Measurements from ENCODE around the gene CDK18.

DNA sequence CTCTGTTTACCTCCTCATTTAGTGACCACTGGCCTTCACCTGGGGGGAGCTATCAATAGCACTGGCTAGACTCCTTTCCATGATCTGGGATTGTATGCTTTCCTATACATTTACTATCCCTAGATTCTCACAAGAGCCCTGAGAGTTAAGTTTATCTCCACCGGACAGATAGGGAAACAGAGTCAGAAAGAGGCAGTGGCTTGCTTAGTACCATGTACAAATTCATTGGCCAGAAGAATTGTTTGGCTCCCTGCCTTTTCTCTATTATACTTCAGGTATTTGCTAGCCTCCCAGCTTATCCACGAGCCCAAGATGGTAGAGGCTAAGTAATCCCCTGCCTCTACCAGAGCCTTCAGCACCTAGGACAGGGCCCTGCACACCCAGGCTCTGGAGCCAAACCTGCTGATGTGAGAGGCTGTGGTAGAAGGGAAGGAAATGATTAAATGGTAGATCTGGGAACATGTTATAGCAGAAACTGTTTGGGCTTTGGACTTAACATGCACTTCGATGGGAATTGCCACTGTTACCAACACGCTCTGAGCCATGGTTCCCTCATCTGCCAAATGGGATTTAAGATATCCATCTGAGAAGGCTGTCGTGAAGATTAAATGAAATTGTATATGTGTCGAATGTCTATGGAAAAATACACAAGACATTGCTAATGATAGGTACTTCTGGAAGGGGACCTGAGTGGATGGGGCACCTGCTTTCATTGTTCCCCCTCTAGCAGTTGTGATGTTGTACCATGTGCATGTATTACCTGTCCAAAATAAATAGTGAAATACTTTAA is 45.5 kb upstream of the CDK18 start:
- TF ChIP-seq, protein P1, sequence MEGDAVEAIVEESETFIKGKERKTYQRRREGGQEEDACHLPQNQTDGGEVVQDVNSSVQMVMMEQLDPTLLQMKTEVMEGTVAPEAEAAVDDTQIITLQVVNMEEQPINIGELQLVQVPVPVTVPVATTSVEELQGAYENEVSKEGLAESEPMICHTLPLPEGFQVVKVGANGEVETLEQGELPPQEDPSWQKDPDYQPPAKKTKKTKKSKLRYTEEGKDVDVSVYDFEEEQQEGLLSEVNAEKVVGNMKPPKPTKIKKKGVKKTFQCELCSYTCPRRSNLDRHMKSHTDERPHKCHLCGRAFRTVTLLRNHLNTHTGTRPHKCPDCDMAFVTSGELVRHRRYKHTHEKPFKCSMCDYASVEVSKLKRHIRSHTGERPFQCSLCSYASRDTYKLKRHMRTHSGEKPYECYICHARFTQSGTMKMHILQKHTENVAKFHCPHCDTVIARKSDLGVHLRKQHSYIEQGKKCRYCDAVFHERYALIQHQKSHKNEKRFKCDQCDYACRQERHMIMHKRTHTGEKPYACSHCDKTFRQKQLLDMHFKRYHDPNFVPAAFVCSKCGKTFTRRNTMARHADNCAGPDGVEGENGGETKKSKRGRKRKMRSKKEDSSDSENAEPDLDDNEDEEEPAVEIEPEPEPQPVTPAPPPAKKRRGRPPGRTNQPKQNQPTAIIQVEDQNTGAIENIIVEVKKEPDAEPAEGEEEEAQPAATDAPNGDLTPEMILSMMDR (IDR thresholded peaks at IDR 0.05): no peak
- TF ChIP-seq POLR2AphosphoS5 (IDR thresholded peaks at IDR 0.05) (no peak), POLR2A (IDR thresholded peaks at IDR 0.05; ENCODE audit: low read depth) (no peak)
